DMS 273 (cell line): ENCODE data around the gene DNAL1.
"Not testable (repeated sequence)": the region's sequence is repeated elsewhere in the genome, so short reads cannot be mapped to it uniquely, and the experiment has no call there.

ENCODE experiments used
- DNase-seq: peaks from one replicate; lab custom pipeline; 2025; ENCODE audit not compliant: unreplicated experiment; lab: John Stamatoyannopoulos, UW

The DNAL1 gene

DNA sequence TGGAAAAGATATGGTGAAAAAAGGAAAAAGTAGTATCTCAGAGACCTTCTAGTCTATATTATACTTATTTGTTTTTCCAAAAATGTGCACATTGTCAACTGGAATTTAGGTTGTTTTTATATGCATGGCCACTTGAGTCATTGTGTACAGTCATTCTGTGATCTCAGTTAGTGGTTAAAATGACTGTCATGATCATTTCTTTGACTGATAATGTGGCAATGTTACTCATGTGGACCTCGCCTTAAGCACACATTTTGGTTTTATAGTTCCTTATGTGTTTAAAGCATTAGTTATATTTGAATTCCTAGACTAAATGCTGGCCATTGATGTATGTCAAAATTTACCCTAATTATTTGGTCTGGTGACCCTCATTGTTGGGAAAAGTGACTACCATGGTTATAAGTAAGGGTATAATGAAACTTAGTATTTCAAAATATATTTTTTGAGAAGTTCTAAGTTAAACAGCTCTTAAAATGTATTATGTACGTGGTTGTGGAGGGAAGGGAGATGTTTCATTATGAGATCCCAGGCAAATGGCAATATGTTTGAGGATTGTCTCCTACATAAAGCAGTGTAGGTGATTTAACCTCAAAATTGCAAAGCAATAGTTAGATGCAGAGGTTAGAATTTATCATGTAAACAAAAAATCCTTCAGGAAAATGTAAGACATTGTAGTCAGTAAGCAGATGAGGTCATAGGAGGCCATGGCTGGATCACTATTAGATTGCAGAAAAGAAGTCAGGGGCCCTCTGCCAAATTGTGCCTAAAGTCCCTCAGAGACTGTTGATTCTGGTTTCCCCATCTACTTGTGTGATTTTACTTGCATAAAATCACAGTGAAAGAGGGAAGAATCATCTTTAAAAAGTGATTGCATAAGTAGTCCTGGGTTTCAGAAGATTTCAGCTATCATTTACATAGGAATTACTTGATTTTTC, 51.9 kb downstream of the DNAL1 start:
- DNase-seq = no peak

DNA sequence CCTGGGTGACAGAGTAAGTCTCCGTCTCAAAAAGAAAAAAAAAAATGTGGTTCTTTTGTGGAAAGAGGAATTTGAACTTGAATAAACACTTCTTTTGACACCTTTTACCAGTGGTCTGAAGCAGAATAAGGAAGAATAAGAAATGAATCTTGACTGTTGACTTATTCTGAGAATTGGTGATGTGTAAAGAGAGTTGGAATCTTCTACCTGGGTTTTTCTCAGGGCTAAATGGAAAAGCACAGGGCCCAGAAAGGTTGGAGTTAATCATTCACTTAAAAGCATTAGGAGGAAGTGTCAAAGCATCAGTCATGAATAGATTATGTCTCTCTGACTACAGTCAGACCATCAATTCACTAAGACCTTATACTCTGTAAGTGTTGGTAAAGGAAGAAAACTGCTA, 55.5 kb downstream of the DNAL1 start:
- no peak for DNase-seq

DNA sequence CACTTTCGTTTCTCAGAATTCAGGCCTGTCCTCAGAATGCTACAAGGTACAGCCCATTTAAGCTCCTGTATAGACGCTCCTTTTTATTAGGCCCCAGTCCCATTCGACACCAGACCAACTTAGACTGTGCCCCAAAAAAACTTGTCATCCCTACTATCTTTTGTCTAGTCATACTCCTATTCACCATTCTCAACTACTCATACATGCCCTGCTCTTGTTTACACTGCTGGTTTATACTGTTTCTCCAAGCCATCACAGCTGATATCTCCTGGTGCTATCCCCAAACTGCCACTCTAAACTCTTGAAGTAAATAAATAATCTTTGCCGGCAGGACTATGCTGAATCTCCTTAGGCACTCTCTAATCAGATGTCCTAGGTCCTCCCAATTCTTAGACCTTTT, 63.3 kb downstream of the DNAL1 start:
- not testable (repeated sequence) for DNase-seq

DNA sequence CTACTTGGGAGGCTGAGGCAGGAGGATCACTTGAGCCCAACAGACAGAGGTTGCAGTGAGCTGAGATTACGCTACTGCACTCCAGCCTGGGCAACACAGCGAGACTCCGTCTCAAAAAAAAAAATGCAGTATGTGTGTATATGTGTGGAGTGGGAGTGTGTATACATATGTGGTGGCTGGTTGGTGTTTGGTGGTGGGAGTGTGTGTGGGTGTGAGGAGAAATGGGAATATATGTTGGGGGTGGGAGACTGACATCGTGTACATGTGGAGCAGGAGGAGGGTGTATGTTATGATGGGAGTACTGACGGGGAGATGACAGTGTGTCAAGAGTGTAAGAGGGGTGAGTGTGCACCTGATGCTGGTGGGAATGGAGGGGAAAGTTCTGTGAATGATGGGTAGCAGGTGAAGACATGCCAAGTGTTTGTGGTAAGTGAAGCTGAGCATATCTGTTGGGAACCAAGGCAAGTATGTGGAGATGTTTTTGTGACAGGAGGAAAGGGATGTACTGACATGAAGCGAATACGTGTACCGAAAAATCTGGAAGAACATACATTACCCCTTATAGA, 65.2 kb downstream of the DNAL1 start:
- DNase-seq = no peak

DNA sequence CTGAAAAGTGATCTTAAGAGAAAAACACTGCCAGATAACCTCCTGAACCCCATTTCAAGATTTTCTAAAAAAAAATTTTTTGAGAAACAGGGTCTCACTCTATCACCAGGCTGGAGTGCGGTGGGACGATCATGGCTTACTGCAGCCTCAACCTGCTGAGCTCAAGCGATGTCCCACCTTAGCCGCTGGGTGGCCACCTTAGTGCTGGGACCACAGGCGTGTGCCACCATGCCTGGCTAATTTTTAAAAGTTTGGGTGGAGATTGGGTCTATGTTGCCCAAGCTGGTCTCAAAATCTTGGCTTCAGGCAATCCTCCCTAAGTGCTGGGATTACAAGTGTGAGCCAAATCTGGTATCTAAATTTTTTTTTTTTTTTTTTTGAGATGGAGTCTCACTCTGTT, 66.0 kb downstream of the DNAL1 start:
- no peak for DNase-seq

DNA sequence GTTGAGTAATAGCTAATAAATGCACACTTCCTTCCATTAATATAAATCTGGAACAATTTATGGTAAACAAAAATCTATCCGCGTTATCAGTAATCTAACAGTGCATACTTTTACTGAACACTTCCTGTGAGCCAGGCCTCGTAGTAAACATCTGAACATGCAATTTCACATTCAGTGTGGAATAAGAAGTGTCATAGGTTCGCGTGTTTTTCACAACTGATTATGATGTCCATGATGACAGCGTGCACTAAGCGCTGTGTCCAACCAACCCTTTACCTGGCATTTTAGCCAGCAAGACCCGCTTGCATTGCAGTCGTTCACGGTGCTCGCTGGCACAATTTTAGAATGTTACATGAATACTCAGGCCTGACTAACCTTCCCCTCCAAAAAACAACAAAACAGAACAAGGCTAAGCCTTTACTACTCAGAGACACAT, 67.3 kb downstream of the DNAL1 start:
- no peak for DNase-seq

DNA sequence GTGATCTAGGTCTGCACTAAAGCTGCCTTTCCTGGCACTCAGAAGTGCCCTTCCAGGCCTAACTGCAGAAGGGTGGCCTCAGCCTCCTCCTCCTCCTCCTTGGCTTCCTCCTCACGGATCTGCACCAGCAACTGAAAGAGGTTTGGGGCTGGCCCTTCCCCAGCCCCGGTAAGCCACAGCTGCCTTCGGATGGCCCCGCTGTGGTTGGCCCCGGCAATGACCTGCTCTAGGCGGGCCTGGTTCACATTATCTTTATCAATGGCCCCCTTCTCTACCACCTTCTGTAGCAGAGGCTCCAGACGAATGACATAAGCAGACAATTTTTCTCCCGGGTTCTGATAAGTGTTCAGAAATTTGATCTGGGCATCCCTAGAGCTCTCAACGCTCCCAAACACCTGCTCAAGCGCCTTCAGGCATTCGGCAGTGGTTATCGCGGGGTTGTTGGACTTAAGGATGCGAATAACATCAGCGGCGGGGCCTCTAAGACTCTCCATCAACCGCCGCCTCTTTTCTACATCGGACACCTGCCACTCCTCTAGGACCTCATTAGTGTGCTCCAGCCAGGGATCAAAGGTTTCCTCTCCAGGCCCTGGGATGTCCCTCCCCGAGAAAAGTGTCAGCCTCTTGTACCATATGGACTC, 67.9 kb downstream of the DNAL1 start:
- DNase-seq = peak; percentile 85

DNA sequence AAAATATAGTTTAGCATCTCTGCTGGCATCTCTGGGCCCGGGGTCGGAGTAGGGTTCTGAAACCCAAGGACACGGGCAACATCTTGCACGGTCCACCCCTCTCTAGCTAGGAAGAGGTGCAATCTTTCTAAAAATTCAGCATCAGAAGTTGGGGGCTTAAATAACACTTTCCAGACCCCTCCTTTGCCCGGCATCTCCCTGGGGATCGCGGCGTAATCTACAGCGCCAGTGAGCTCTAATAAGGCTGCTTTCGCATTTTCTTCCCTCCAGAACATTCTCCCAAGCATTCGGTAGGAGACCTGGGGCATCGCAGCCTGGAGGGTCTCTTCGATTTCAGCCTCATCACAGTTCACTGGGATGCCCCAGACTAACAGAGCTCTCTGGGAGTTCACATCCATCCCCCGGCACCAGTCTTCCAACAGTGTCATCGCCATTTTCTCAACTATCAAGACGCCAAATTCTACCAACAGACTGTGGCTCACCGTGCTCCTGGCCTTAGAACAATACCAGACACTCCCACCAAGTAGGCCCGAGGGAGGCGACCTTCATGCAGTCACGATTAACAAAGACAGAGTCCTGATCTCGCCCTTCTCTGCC, 68.5 kb downstream of the DNAL1 start:
- no peak for DNase-seq

DNA sequence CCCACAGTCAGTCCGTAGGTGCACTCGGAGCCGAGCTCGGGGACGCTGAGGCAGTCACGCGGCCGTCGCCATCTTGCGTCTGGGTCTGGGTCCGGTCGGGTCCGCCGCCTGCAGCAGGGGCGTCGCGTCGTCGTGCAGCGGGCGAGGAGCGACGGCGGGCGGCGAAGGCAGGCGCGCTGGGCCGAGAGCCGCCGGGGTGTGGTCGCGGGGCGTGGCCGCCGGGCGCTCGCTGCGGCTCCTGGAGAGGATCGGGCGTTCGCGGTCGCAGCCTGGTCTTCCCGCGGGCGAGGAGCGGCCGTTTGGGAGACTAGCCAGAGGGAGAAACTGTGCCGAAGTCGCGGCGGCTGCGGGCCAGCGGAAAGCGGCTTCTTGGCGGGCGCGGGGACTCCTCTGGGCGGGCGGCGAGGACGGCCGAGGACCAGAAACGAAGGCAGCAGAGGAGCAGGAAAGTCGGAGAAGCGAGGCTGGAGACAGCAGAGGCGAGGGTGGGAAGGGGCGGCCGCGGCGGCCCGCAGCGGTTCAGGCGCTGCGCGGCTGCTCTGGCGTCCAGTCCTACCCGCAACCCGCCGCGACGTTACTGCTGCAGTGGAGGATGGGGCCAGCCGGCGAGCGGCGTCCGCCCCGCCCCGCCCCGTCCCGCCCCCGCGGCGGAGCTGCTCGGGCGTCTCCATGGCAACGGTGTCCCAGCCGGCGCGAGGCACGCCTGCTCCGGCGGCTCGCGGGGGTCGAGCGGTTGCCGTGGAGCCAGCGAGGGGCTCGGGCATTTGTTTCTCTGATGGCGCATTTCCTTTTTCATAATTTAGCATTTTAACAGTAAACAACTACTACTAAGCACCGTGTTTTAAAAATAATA, 69.2 kb downstream of the DNAL1 start, which contains the start of gene PNMA1:
Gene PNMA1, minus strand, starts transcription at position 582 of the 853 bp plus-strand sequence. CDS start 745 bp downstream, outside the sequence.
- DNase-seq = peak; percentile 96

DNA sequence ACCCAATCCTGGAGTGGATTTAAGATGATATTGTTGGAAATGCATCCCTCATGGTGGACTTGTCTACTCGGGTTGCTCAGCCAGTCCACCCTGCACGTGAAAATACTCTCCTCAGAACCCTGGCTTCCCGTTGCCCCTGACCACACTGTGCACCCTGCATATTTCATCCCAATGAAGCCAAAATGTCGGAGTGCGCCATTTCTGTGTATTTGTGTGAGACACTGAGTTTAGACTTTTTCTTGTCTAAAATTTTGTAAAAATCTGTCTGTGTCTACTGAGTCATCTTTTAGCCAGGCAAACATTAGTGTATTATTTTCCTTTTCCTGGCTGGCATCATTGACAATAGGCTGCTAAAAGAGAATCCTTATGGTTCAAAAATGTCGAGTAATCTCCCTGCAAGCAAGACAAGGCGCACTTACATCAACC, 69.9 kb downstream of the DNAL1 start:
- DNase-seq = peak; percentile 68

DNA sequence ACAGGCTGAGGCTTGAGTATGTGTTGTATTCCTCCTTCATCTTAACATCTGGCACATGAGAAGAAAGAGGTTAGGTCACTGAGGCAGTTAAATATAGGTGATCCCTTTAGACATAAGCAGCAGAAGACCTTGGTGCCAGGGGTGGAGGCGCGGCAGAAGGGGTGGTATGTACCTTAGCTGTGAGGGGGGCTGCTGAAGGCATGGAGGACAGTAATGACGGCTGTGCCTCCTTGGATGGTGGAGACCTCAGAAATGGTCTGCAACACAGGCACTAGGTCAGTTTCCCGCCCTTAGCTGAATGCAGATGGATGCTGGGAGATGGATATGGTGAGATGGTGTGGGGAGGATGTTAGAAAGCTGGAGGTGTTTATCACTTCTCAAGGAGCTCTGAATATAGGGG, 70.9 kb downstream of the DNAL1 start:
- no peak for DNase-seq

DNA sequence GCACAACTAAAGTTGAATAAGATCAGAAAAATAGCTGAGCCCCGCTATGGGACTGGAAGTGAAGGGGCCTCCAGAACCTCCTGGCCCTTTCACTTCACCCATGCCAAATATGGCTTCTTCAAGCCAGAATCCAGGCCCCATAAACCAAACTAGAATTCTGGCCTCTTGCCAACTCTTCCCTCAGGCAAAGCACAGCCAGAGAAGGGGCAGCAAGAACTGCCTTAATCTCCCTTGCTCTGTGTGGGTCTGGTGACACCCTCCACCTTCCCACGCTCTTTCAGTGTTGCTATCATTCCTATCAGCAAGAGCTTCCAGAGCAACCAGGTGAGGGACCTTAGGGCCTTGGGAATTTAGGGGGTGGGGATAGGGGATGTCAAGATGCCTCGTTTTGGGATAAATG, 72.5 kb downstream of the DNAL1 start:
- peak; percentile 44 for DNase-seq

DNA sequence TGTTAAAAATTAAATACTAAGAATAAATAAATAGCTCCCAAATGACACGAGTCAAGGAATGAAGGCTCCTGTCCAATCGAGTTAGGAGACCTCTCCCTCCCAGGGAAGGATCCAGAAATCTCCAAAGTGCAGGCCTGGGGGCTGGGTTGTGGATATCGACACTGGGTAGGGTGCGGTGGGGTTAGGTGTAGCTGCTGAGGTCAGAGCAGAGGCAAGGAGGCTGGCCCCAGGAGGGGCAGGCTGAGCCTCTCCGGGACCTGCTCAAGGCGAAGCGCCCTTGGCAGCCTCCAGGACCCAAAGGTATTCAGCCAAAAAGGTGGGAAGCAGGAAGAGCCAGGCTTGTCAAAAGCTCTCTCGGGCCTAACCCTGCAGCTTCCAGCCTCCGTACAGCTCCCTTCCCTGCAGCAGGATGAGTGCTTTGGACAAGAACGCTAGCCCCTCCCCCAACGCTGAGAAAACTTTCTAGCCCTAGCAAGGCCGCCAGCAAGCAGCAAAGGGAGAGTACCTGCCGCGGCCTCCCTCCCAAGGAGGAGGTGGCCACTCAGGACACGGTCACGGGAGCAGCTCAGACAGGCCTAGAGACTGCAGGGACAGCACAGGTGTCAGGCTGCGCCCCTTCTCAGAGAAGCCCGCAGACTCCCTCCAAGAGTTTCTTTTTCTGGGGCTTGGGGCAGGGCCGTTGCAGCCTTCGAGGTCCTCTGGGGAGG, 73.1 kb downstream of the DNAL1 start:
- DNase-seq = no peak

DNA sequence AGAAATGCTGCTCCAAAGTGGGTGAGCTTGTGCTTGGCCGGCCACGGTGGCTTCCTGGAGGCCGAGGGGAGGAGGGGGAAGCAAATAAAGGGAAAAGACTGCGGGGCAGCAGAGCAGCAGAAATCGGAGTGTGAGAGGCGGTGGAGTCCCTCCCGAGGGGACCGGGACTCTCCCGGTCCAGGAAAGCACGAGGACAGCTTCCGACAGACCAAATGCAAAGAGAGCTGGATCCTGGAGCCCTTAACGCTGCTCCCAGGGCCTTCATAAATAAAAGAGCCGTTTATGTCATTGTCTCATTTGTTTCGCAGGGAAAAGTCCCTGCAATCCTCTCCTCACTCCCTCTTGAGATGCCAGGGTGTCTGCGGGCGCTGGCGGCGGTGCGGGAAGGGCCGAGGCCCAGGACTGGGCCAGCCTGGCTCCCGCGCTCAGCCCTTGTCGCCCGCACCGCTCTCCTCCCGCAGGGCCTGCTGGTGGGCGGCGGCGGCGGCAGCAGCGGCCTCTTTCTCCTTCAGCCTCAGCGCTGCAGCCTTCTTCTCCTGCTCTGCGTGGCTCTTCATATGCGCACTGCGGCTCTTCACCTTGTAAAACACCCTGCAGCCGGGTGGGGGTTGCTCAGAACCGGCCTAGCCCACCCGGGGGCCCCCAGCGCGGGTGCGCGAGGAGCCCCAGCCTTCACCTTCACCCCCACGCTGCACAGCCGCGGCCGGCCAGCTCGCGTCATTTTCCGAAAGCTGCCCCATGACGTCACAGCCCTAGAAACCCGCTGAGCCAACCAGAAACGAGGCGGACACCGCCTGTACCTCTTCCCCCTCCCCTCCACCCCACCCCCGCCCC, 73.8 kb downstream of the DNAL1 start:
- no peak for DNase-seq

DNA sequence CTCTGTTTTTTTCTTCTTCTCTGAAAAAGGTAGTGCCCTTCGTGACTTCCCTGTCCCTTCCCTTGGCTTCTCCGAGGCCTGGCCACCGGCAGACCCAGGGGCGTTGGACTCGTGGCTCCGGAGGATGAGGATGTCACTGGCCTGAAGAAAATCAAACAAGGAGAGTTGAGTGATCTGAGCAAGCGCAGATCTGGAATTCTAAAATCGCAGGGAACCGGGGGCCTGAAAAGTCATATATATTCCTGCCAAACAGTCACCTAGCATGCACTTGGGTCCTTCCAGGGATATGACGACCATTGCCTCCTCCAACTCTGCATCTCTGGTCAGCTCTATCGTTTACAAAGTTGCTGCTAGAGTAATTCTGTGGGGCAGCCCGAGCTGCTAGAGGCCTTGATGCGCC, 74.6 kb downstream of the DNAL1 start:
- DNase-seq = no peak

DNA sequence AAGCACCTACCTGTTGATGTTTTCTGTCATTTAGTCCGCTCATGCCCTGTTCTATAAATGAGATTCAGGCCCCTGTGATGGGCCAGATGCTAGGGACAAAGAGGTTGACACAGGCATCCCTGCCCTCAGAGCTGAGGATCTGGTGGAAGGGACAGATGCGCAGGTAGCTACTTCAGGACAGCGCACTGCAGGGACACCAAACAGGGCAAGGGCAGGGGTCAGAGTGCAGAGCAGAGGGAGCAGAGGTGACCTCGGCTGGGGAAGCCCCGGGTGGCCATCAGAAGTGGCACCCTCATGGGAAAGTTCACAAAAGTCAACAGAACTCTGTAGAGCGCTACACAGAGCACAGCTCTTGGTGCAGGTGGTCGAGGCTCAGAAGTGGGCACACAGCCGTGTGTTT, 75.0 kb downstream of the DNAL1 start:
- no peak for DNase-seq

DNA sequence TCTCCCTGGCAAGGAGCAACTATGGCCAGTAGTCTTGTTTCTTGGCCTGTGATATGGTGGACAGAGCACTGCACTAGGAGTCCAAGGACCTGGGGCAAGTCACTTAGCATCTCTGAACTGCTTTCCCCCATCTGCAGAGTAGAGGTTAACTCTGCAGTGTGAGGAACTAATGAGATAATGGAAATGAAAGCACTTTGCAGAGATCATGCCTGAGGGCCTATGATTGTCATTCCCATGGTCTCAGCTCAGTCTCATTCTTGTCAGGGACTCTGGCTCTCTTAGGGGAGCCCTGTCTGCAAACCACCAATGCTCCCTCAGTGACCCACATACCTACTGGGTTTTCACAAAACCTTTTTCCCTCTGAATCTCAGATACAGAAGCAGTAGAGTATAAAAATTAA, 75.8 kb downstream of the DNAL1 start:
- DNase-seq = no peak

DNA sequence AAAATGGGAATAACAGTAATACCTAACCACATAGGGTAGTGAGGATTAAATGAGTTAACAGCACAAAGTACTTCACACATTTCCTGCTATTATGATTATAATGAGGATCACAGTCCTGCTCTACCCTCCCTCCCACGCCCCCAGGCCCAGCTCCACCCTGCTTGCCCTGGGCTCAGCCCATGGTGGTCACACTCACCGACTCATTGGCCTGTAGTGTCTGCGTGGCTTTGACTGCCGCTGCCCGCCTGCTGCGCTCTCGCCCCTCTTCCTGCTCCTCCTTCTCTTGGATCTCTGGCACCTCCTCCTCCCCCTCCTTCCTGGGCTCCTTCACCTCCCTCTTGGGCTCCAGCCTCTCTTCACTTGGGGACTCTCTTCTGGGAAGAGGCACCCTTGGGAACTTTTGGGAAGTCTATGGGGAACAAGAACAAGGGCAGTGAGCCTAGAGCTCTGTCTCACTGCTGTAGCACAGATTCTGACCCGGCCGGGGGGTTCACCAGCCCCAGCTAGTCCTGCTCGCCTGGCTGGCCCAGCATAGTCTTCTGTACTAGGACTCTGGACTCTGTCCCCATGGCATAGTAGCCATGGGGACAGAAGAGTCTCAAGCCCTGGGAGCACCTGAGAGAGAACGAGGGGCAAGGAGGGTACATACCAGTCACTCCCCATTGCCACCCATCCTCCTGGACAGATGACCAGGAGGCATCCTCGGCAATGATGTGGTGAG, 76.5 kb downstream of the DNAL1 start:
- no peak for DNase-seq
